Upper lobe of left lung (tissue), 6 donors: ENCODE measurements around the gene LHX4. TPM values are rescaled to one million over a fixed set of nuclear protein-coding genes. Genes with fewer than 3 reads are reported as not detected.

Experiments used
- ATAC-seq, 2 donors: fragments of 200-7000 bp; cut with Tn5 transposase; one replicate each; pipeline ENCODE4 v1.9.1; 2022; ENCODE audit warnings: mild to moderate bottlenecking in 2 of 2, moderate library complexity in 2 of 2; ENCODE audit not compliant: low FRiP score in 2 of 2
- DNase-seq, 2 donors: peaks; one replicate each; pipeline ENCODE4 v3.0.0-alpha.2; 2019 to 2020
- H3K27ac ChIP-seq, 4 donors: fragments of 200-600 bp; sonication (generic); one replicate each; pipeline ENCODE4 v1.5.1; 2016 to 2019
- H3K27me3 ChIP-seq, 4 donors: fragments of 200-600 bp; sonication (generic); one replicate each; pipeline ENCODE4 v1.5.1; 2017 to 2019
- H3K36me3 ChIP-seq, 4 donors: fragments of 200-600 bp; sonication (generic); one replicate each; pipeline ENCODE4 v1.5.1; 2016 to 2019
- H3K4me1 ChIP-seq, 4 donors: fragments of 200-600 bp; sonication (generic); one replicate each; pipeline ENCODE4 v1.5.1; 2018 to 2019
- H3K4me3 ChIP-seq, 4 donors: fragments of 200-600 bp; sonication (generic); one replicate each; pipeline ENCODE4 v1.5.1; 2017 to 2019; ENCODE audit warnings: mild to moderate bottlenecking in 2 of 4, moderate library complexity in 1 of 4
- H3K9me3 ChIP-seq, 4 donors: fragments of 200-600 bp; sonication (generic); one replicate each; pipeline ENCODE4 v1.5.1; 2018 to 2019
- CTCF ChIP-seq, 6 experiments: fragments of 450-650 bp in 4 of 6; fragments of 200-600 bp in 2 of 6; sonication (generic) in 2 of 6; IDR thresholded peaks; one replicate each; pipeline ENCODE4 v1.5.1; 2016 to 2019; ENCODE audit warnings: antibody characterized with exemption in 6 of 6
- EP300 ChIP-seq, 4 donors: sonication (generic); formaldehyde crosslinking; IDR thresholded peaks; one replicate each; pipeline ENCODE4 v1.5.1; 2017; ENCODE audit warnings: antibody characterized with exemption in 4 of 4, control low read depth in 2 of 4
- POLR2A ChIP-seq, 4 donors: fragments of 450-650 bp; IDR thresholded peaks; one replicate each; pipeline ENCODE4 v1.5.1; 2016 to 2017; ENCODE audit warnings: antibody characterized with exemption in 4 of 4, mild to moderate bottlenecking in 2 of 4
- POLR2AphosphoS5 ChIP-seq, 2 donors: sonication (generic); formaldehyde crosslinking; IDR thresholded peaks; one replicate each; pipeline ENCODE4 v1.5.1; 2017; ENCODE audit warnings: antibody characterized with exemption in 2 of 2
- WGBS, 2 donors: methylation state at CpG; one replicate each; pipeline ENCODE4 v1.1.5; 2017 to 2018; 5-methylcytosine and 5-hydroxymethylcytosine counted together
- total RNA-seq, 6 donors: library from RNA; depleted of rRNA in 4 of 6; stranded (reverse); fragments of >200 nt in 4 of 6; gene quantifications; one replicate each; pipeline versions ENCODE4 v1.1.0 to v1.2.1, GENCODE V29; 2016 to 2021
- donor health status: DM: no; HTN: no; CAD: no; lungs with moderate emphysema.
- donor health status: DM: no; HTN: yes; CAD: no; lungs with severe emphysema.

Gene LHX4
- total RNA-seq, 6 donors from 2014 or later, result 0.17 to 1.0 (median 0.30) TPM; not detected in 3

DNA sequence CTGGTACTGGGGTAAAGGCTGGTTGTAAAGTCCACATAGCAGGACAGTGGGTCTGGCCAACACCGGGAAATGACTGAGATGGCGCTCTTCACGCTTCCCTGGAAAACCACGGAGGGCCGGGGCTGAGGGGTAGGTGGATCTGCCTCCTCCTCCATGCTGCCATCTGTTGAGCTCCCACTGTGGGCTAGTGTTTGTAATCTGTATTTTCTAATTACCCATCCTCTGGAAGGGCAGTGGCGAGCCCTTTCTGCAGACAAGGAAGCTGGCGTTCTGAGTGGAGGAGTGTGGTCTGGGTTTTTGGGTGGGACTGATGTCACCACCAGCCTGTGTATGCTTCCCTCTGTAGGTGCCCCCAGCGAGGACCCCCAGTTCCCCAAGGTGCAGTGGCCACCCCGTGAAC lies 34.1 kb upstream of the LHX4 start:
- no peaks in the 10 kb centered on the region for H3K9me3 ChIP-seq
- peaks cover 3 to 83% (median 61%) of the 10 kb centered on the region in 4 donors for H3K36me3 ChIP-seq
- no peaks in the 10 kb centered on the region for H3K27me3 ChIP-seq
- 82 to 86% methylated on average over 8 to 9 of the region's 9 CpGs for WGBS, 2 donors
- H3K4me3 ChIP-seq, result no peak overlapping the region
- TF ChIP-seq EP300 (IDR thresholded peaks at IDR 0.05) (no peak), POLR2A (IDR thresholded peaks at IDR 0.05) (no peak), CTCF (IDR thresholded peaks at IDR 0.05) (no peak), POLR2AphosphoS5 (IDR thresholded peaks at IDR 0.05) (no peak)
- no peak for ATAC-seq
- no peak for DNase-seq
- H3K4me1 ChIP-seq, result no peaks in the 10 kb centered on the region
- no peak overlapping the region for H3K27ac ChIP-seq

- Histone ChIP-seq H3K9me3 (no peaks in the 10 kb centered on the region), H3K27ac (no peak overlapping the region), H3K27me3 (no peaks in the 10 kb centered on the region), H3K4me1 (no peaks in the 10 kb centered on the region), H3K4me3 (no peak overlapping the region), H3K36me3 (peaks cover 0 to 77% (median 56%) of the 10 kb centered on the region in 4 donors)
- no peak for TF ChIP-seq CTCF (IDR thresholded peaks at IDR 0.05)
- no peak for TF ChIP-seq POLR2AphosphoS5 (IDR thresholded peaks at IDR 0.05)
- no peak for TF ChIP-seq EP300 (IDR thresholded peaks at IDR 0.05)
- no peak for TF ChIP-seq POLR2A (IDR thresholded peaks at IDR 0.05)
- 90 to 92% methylated on average over 2 to 17 of the region's 17 CpGs for WGBS, 2 donors
- ATAC-seq (no peak), DNase-seq (no peak)
These were observed 33.5 kb upstream of the LHX4 start for GRCh38 chr1:180196436-180197003.

- peaks cover 0 to 69% (median 50%) of the 10 kb centered on the region in 4 donors for H3K36me3 ChIP-seq
- no peaks in the 10 kb centered on the region for H3K9me3 ChIP-seq
- H3K27ac ChIP-seq, result no peak overlapping the region
- no peak for ATAC-seq
- TF ChIP-seq CTCF (IDR thresholded peaks at IDR 0.05) (no peak), POLR2AphosphoS5 (IDR thresholded peaks at IDR 0.05) (no peak), POLR2A (IDR thresholded peaks at IDR 0.05) (no peak), EP300 (IDR thresholded peaks at IDR 0.05) (no peak)
- no peaks in the 10 kb centered on the region for H3K27me3 ChIP-seq
- H3K4me3 ChIP-seq, result no peak overlapping the region
- DNase-seq, result no peak
- WGBS, 2 donors, result 62 to 79% methylated on average over 1 to 4 of the region's 5 CpGs
- H3K4me1 ChIP-seq, result no peaks in the 10 kb centered on the region
These were observed 32.8 kb upstream of the LHX4 start for GRCh38 chr1:180197231-180197630.

DNA sequence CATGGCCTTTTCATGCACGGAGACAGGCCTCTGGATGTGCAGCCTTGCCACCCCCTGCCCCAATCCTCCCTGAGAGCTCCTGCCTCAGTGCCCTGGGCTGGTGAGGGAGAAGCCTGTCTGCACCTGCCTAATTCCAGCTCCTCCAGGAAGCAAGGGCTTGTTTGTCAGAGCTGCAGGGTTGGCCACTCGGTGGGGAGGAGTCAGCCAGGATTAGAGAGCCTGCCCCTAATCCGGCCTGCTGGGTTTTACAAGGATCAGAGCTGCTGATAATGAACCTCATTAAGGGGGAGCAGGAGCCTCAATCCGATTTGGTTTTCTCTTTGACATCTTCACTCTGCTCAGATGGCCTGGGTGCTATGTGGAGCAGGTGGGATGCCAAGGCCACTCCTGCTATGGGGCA lies 31.9 kb upstream of the LHX4 start:
- TF ChIP-seq POLR2AphosphoS5 (IDR thresholded peaks at IDR 0.05), result no peak
- TF ChIP-seq CTCF (IDR thresholded peaks at IDR 0.05), result no peak
- no peak for TF ChIP-seq EP300 (IDR thresholded peaks at IDR 0.05)
- TF ChIP-seq POLR2A (IDR thresholded peaks at IDR 0.05), result no peak
- Histone ChIP-seq H3K36me3 (peaks cover 0 to 62% (median 48%) of the 10 kb centered on the region in 4 donors), H3K9me3 (no peaks in the 10 kb centered on the region), H3K4me3 (no peak overlapping the region), H3K27me3 (no peaks in the 10 kb centered on the region), H3K27ac (no peak overlapping the region), H3K4me1 (no peaks in the 10 kb centered on the region)
- ATAC-seq, result no peak
- WGBS, 2 donors, result 40 to 83% methylated on average over 1 to 4 of the region's 4 CpGs
- DNase-seq, result no peak

DNA sequence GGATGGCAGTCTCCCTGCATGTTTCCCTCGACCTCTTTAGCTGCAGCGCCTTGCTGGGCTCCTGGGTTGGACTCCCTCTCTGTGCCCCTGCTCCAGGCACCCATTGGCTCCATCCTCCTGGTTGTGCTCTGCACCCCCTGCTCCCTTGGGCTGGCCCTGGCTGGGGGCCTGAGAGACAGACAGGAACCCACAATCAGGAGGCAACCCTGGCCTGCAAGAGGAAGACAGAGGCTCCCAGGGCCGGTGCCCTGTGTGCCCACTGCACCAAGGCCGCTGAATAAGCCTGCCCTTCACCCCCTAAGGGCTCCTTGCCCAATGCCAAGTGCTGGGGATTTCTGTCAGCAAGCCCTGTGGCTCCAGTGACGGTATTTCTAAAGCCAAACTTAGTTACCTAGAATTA lies 31.5 kb upstream of the LHX4 start:
- no peak overlapping the region for H3K27ac ChIP-seq
- H3K27me3 ChIP-seq, result no peaks in the 10 kb centered on the region
- H3K9me3 ChIP-seq, result no peaks in the 10 kb centered on the region
- WGBS, 2 donors, result 95% methylated on average over 3 to 5 of the region's 5 CpGs
- TF ChIP-seq POLR2A (IDR thresholded peaks at IDR 0.05) (no peak), EP300 (IDR thresholded peaks at IDR 0.05) (no peak), CTCF (IDR thresholded peaks at IDR 0.05) (no peak), POLR2AphosphoS5 (IDR thresholded peaks at IDR 0.05) (no peak)
- DNase-seq, result no peak
- peaks cover 0 to 61% (median 45%) of the 10 kb centered on the region in 4 donors for H3K36me3 ChIP-seq
- H3K4me1 ChIP-seq, result no peaks in the 10 kb centered on the region
- H3K4me3 ChIP-seq, result no peak overlapping the region
- no peak for ATAC-seq
